Activated CD8-positive, alpha-beta T cell treated with anti-CD3 and anti-CD28 coated beads for 36 hours (primary cell): Measurements from ENCODE around the gene NLGN3. TPM values are rescaled to one million over a fixed set of nuclear protein-coding genes. Genes with fewer than 3 reads are reported as not detected.

Experiments
- ATAC-seq: fragments of 200-7000 bp; cut with Tn5 transposase; one replicate; pipeline ENCODE4 v1.10.0; 2021; ENCODE audit warnings: mild to moderate bottlenecking, moderate library complexity
- CTCF ChIA-PET: fragments of 350-600 bp; sonication (Branson Sonifier 250); formaldehyde crosslinking; loops from one replicate; lab custom pipeline; 2021; ENCODE audit warnings: antibody characterized with exemption; lab: Charles Lee
- POLR2A ChIA-PET: fragments of 350-600 bp; sonication (Branson Sonifier 250); formaldehyde crosslinking; loops from one replicate; lab custom pipeline; 2021; ENCODE audit warnings: antibody characterized with exemption; lab: Charles Lee
- DNase-seq: peaks from one replicate; pipeline ENCODE4 v3.0.0-alpha.2; 2020
- H3K27ac Mint-ChIP-seq: one replicate; pipeline ENCODE4 v1.8.0; 2021; ENCODE audit warnings: mild to moderate bottlenecking, mixed read lengths
- H3K27me3 Mint-ChIP-seq: one replicate; pipeline ENCODE4 v1.8.0; 2021; ENCODE audit warnings: mixed read lengths
- H3K36me3 Mint-ChIP-seq: one replicate; pipeline ENCODE4 v1.8.0; 2021; ENCODE audit warnings: low read depth, mixed read lengths
- H3K4me1 Mint-ChIP-seq: one replicate; pipeline ENCODE4 v1.8.0; 2021; ENCODE audit warnings: low read depth, mixed read lengths
- H3K4me3 Mint-ChIP-seq: one replicate; pipeline ENCODE4 v1.8.0; 2021; ENCODE audit warnings: mild to moderate bottlenecking, moderate library complexity, mixed read lengths
- H3K9me3 Mint-ChIP-seq: one replicate; pipeline ENCODE4 v1.8.0; 2021; ENCODE audit warnings: mixed read lengths
- CTCF ChIP-seq: fragments of 200-600 bp; IDR thresholded peaks from one replicate; pipeline ENCODE4 v1.8.0; 2022; ENCODE audit warnings: antibody characterized with exemption, mild to moderate bottlenecking
- intact Hi-C: fragments of 100-400 bp; cut with micrococcal nuclease; formaldehyde crosslinking; loops from one replicate; pipeline ENCODE4 v1.10.0; 2022
- total RNA-seq, 2 experiments: library from RNA; stranded (reverse); gene quantifications; one replicate each; pipeline ENCODE4 v1.2.3, GENCODE V29; 2021

Gene NLGN3
- under 1 TPM; 0.54 to 0.63 TPM for total RNA-seq

DNA sequence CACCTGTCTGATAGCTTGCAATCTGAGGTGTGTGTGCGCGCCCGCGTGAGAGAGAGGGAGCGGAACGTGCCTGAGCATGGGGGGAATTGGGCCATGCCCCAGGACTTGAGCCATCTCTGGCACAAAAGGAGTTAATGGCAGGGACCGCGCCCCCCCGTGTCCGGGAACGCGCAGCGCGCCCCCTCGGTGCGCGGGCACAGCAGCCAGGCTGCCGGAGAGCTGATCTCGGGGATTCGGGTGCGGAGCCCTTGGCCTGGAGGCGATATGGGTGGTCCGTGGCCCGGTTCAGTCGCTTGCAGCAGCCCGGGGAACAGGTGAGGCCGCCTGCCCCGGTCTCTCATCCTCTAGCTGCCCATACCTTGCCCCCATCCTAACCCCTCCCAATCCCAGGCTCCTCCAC is at the start of gene NLGN3:
NLGN3 (plus strand) TSS at position 191 of the 400 bp plus-strand sequence. CDS start 2,909 bp downstream, outside the sequence.
- POLR2A ChIA-PET, result no interaction called here
- intact Hi-C loops, result no loop called here
- Mint-ChIP-seq H3K27ac (no peak within 1 kb of the TSS), H3K9me3 (no peaks in the 10 kb centered on the region), H3K4me3 (no peak within 1 kb of the TSS), H3K36me3 (peaks cover 2% of the 10 kb centered on the region), H3K27me3 (no peaks in the 10 kb centered on the region), H3K4me1 (peaks cover 11% of the 10 kb centered on the region)
- DNase-seq, result no peak
- CTCF ChIA-PET, result no interaction called here
- no peak for ATAC-seq
- no peak for TF ChIP-seq CTCF

DNA sequence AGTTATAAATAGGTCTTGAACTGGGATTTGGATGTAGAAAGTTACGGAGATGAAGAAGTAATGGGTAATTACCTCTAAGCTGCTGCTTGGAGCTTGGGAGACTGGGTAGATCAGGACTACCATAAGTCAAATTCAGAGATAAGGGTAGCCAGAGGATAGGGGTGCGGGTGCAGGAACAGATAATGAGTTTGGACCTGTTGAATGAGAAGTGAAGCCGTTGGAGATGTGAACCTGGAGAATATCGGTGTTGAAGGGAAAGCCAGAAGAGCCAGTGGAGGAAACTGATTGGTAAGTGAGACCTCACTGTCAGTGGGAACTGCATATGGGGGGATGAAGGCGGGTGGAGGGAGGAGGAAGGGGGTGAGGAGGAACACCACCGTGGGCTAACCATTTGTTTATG is 49.6 kb upstream of the NLGN3 start:
- ATAC-seq (no peak), DNase-seq (no peak)
- no peak for TF ChIP-seq CTCF
- Mint-ChIP-seq H3K9me3 (no peaks in the 10 kb centered on the region), H3K36me3 (no peaks in the 10 kb centered on the region), H3K27ac (peak overlapping the region; percentile 87), H3K4me1 (peaks cover 26% of the 10 kb centered on the region), H3K4me3 (peak overlapping the region; percentile 85), H3K27me3 (no peaks in the 10 kb centered on the region)
- ChIA-PET POLR2A (no interaction called here), CTCF (interaction anchor here (1.6 kb wide), 1 partner anchor 36 kb away, joined by 3 read pairs; no protein-coding TSS in a partner anchor)
- intact Hi-C loops, result loop anchor here (5.0 kb wide), 1 partner anchor 87 kb away; no protein-coding TSS in a partner anchor

- DNase-seq (peak; percentile 93), ATAC-seq (peak; percentile 89)
- H3K36me3 Mint-ChIP-seq, result no peaks in the 10 kb centered on the region
- peak within 1 kb of the TSS; percentile 85 for H3K4me3 Mint-ChIP-seq
- POLR2A ChIA-PET, result interaction anchor here (0.9 to 1.1 kb wide), 4 partner anchors 10 to 34 kb away, joined by 3 to 5 read pairs (median 4); no protein-coding TSS in a partner anchor
- CTCF ChIA-PET, result interaction anchor here (1.3 to 2.8 kb wide), 3 partner anchors 16 to 85 kb away, joined by 3 to 7 read pairs (median 3); partner anchors contain the start of gene IL2RG
- no peaks in the 10 kb centered on the region for H3K9me3 Mint-ChIP-seq
- TF ChIP-seq CTCF, result no peak
- H3K27me3 Mint-ChIP-seq, result no peaks in the 10 kb centered on the region
- peaks cover 28% of the 10 kb centered on the region for H3K4me1 Mint-ChIP-seq
- intact Hi-C loops, result loop anchor here (5.0 kb wide), 1 partner anchor 87 kb away; no protein-coding TSS in a partner anchor
- peak within 1 kb of the TSS; percentile 87 for H3K27ac Mint-ChIP-seq
Measured at GRCh38 chrX:71095555-71095980, 49.1 kb upstream of the NLGN3 start, which contains the start of gene FOXO4. FOXO4 (plus strand) TSS chrX:71095851; CDS start chrX:71096529, 678 bp downstream.

DNA sequence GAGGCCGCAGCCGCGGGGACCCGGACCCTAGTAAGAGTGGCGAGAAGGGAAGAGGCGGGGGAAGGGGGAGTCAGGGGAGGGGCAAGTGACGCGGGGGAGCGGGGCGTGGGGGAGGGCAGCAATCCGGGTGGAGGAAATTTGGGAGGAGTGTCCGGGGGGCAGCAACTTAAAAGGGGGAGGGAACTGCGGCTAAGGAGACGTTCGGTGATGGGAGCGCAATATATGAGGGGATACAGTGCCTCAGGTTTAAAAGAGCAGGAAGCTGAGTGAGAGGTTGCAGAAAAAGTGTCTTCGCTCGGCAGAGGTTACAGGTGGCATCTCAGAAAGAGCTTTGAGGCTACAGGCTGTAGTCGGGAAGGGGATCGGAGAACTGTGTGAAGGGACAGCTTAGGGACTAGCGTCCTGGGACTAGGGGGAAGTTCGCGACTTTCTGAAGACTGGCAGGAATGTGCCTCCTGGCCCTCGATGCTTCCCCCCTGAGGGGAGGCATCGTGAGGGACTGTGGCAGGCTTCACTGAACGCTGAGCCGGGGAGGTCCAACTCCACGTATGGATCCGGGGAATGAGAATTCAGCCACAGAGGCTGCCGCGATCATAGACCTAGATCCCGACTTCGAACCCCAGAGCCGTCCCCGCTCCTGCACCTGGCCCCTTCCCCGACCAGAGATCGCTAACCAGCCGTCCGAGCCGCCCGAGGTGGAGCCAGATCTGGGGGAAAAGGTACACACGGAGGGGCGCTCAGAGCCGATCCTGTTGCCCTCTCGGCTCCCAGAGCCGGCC is 48.5 kb upstream of the NLGN3 start:
- intact Hi-C loops, result loop anchor here (5.0 kb wide), 1 partner anchor 86 kb away; no protein-coding TSS in a partner anchor
- no peak for TF ChIP-seq CTCF
- Mint-ChIP-seq H3K4me1 (peaks cover 34% of the 10 kb centered on the region), H3K9me3 (no peaks in the 10 kb centered on the region), H3K36me3 (no peaks in the 10 kb centered on the region), H3K27ac (peak overlapping the region; percentile 87), H3K4me3 (peak overlapping the region; percentile 85), H3K27me3 (no peaks in the 10 kb centered on the region)
- ATAC-seq (peak; percentile 48), DNase-seq (no peak)
- ChIA-PET POLR2A (interaction anchor here (0.9 to 1.1 kb wide), 4 partner anchors 9 to 33 kb away, joined by 3 to 5 read pairs (median 4); no protein-coding TSS in a partner anchor), CTCF (interaction anchor here (1.3 to 2.8 kb wide), 2 partner anchors 16 to 84 kb away, joined by 3 to 7 read pairs; partner anchors contain the start of gene IL2RG)
